ENCODE measurements around the gene ADARB2.
A peak's percentile ranks its signal among the peaks of the same experiment; 100 is the strongest.

ADARB2 gene

GRCh38 chr10:1736144-1736971, 967 bp downstream of the ADARB2 start:
- DNase-seq (ENCODE audit: low read depth in 1 of 2, low spot score in 1 of 2): no peak

GRCh38 chr10:1735562-1735961, 1.8 kb downstream of the ADARB2 start:
- no peak for DNase-seq (ENCODE audit: low read depth in 1 of 2, low spot score in 1 of 2)

DNA sequence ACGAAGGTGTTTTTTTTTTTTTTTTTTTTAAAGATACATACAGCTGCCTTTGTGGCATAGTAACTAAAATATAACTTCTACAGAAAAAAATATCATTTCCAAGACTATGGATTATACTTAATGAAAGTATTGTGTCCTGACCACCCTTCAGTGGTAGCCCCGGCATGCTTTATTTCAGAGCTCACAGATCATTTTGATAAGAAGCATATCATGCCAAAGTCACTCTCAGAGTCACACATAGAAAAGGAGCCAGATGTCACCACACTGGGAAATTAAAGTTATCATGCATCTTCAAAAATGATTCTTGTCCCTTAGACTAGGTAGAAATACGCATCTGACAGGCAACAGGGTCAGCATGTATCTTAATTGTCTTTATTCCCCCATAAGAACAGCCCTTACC, 3.0 kb downstream of the ADARB2 start:
- DNase-seq (ENCODE audit: low read depth in 1 of 2, low spot score in 1 of 2): no peak

DNA sequence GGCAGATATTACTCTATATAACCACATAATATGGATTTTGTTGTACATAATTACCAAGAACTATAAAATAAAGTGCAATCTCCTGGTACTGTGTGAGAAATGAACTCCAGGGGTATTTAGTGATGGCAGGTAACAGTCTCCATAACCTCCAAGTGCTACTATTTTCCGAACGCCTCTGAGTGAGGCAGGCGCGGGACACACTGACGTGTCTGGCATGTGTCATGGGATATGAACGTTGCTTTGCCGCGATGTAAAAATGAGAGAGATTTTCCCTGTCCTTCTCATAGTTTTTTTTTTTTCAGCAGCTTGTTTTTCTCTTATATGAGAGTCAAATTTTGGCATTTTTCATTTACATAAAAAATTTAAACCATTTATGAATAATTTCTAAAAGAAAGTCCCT, 3.6 kb downstream of the ADARB2 start:
- DNase-seq (ENCODE audit: low read depth in 1 of 2, low spot score in 1 of 2): no peak

DNA sequence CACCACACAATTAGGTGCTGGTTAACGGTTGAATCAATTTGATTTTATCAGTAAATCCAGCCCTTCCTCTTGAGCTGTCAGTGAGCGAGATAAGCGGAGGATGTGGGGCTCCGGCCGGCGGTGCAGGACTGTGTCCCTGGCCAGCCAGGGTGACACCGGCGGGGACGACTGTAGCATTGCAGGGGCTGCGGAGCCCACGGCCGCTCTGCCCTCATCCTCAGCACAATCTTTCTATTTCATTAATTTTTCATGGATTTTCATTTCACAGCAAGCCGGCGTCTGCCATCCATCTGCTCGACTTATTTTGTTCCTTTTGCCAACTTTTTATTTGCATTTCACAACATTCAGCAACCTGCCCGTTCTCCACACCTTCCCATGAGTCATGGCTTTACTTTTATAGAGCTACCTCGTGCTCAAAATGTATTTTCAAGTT, 4.7 kb downstream of the ADARB2 start:
- DNase-seq (ENCODE audit: low read depth in 1 of 2, low spot score in 1 of 2): no peak

- no peak for DNase-seq (ENCODE audit: low read depth in 1 of 2, low spot score in 1 of 2)
Measured at GRCh38 chr10:1731592-1731991, 5.7 kb downstream of the ADARB2 start.

GRCh38 chr10:1729751-1730150, 7.6 kb downstream of the ADARB2 start:
- DNase-seq (ENCODE audit: low read depth in 1 of 2, low spot score in 1 of 2): no peak

GRCh38 chr10:1726861-1727260, 10.5 kb downstream of the ADARB2 start:
- DNase-seq (ENCODE audit: low read depth in 1 of 2, low spot score in 1 of 2): no peak

DNA sequence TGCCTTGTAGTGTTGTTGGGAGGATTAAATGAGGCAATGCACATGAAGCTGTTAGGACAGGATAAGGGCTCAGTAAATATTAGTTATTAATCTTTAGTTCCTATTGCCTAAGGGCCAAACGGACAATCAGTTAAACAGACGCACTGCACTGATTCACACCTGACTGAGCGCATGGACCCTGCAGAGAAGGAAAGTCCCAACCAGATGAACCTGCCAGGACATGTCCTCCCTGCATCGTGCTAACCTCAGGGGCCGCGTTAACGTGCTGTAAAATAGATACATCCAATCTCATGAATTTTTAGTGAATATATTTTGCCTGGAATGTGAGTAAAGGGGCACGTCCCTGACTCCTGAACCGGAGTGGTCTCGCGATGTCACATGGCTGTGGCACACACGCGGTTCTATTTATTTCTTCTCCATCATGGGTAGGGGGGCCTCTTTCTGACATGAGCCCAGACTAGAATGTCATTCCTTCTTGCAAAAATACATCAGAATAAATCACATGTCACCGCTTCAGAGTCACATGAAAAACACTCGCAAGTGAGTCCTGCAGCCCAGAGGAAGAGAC, 12.3 kb downstream of the ADARB2 start:
- DNase-seq (ENCODE audit: low read depth in 1 of 2, low spot score in 1 of 2): no peak

- no peak for DNase-seq (ENCODE audit: low read depth in 1 of 2, low spot score in 1 of 2)
Measured at GRCh38 chr10:1716839-1717238, 20.5 kb downstream of the ADARB2 start.

GRCh38 chr10:1715821-1716220, 21.5 kb downstream of the ADARB2 start:
- peak in 1 of 2 donors; percentile 19 for DNase-seq (ENCODE audit: low read depth in 1 of 2, low spot score in 1 of 2)

DNA sequence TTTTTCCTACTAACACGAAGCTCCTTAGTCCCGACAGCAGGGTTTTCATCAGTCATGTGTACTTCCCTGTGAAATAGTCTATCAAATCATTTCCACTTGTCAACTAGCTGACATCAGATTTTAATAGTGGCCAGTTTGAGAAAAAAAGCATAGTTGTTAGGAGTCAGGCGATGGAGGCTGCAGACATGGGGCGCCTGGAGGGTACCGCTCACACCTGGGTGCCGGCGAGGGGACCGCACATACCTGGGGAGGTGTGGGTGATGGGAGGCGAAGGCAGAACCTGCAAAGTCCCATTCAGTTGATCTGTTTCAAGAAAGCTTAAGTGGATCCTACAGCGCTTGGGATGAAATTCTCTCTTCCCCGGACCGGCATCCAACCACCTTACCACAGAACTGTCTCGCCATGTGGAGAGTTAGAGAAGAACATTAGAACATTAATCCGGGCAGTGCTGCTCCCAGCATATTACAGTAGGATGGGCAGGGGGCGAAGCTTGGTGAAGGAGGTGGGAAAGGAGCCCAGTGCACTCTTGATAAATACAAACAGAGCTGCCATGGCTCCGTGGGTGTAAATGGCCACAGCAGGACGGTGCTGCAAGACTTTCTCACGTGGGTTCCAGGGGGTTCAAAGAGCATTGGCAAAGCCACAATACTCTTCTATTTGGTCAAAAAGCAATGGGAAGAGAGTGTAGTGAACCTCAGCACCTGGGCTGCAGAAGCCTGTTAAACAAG, 24.2 kb downstream of the ADARB2 start:
- no peak for DNase-seq (ENCODE audit: low read depth in 1 of 2, low spot score in 1 of 2)

DNA sequence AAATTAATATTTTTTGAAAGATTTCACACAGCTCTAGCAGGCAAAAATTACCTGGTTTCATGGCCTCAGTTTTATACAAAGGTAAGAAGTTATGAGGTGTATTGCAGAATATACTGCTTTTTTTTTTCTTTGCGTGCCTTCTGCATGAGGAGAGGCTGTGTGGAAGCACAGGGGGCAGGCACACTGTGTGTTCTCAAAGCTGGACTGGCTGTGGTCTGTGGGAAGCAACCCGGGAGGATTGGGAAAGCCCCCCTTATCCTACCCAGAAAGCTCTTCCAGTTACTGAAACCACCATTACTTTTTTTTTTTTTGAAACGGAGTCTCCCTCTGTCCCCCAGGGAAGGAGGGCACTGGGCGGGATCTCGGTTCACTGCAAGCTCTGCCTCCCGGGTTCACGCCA, 25.0 kb downstream of the ADARB2 start:
- DNase-seq (ENCODE audit: low read depth in 1 of 2, low spot score in 1 of 2): no peak

DNA sequence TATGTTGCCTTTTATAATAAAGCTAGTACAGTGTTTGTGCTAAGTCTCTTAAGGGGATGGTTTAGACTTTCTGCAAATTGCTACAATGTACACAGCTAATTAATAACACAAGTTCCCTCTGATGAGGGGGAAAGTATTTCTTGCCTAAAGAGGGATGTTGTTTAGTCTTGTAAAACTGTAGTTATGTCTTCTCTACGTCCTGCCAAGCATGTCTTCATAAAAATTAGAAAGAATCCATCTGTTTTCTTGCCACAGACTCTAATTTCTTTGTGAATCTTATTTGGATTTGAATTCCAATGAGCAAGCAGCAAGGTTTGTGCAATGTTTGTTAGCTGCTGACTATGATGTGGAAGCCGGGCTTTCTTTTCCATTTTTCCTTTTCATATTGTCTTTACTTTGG, 28.2 kb downstream of the ADARB2 start:
- DNase-seq (ENCODE audit: low read depth in 1 of 2, low spot score in 1 of 2): no peak

- DNase-seq (ENCODE audit: low read depth in 1 of 2, low spot score in 1 of 2): no peak
Measured at GRCh38 chr10:1708746-1709145, 28.6 kb downstream of the ADARB2 start.

DNA sequence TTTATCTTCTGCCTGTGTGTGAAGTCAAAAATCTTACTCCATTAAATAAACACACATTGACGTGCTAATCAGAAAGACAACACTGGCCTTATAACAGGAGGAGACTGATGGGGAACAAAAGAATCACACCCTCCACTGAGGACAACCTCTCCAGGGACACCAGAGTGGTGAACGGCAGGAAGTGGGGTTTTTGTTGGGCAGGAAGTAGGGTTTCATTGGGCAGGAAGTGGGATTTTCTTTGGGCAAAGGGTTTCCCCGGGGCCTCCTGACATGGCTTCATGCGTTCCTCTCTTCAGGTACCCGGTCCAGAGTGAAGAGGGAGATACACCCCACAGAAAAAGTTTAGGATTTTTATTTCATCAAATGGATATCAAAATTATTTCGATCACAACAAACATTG, 30.6 kb downstream of the ADARB2 start:
- no peak for DNase-seq (ENCODE audit: low read depth in 1 of 2, low spot score in 1 of 2)

GRCh38 chr10:1706256-1706655, 31.1 kb downstream of the ADARB2 start:
- DNase-seq (ENCODE audit: low read depth in 1 of 2, low spot score in 1 of 2): no peak

DNA sequence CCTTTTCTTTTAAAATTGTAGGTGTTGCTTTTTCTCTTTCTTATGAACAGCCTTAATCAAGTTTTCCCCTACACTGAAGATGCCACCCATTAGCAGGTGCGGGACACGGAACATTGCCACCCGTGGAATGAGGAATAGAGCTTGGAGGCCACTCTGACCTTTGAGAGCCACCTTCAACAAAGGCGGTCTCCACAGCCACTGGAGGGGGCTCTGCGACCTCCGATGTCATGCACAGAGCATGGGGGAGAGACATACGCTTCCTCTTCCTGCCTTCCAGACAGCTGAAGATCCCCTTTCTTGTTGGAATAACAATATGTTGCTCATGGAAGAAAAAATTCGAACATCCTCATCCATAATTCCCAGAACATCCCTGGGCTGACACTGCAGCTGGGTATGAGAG, 39.1 kb downstream of the ADARB2 start:
- DNase-seq (ENCODE audit: low read depth in 1 of 2, low spot score in 1 of 2): no peak

GRCh38 chr10:1696106-1696505, 41.2 kb downstream of the ADARB2 start:
- DNase-seq (ENCODE audit: low read depth in 1 of 2, low spot score in 1 of 2): no peak

- DNase-seq (ENCODE audit: low read depth in 1 of 2, low spot score in 1 of 2): no peak
Measured at GRCh38 chr10:1690086-1690485, 47.2 kb downstream of the ADARB2 start.

DNA sequence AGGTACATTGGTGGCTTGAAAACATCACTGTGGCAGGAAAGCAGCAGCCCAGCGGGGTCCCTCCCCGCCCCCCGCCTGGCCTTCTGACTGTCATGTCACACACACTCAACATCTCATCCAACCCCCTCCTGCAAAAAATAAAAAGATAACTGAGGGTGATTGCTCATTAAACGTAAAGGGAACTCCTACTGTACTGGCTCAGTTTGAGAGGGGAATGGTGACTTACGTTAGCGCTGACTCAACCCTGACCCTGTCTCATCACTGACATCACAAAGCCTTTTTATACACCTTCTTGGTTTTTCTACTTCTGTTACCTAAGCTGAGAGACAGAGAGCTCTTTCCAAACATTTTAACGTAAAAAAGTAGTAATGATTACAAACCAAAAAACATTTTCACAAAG, 48.8 kb downstream of the ADARB2 start:
- DNase-seq (ENCODE audit: low read depth in 1 of 2, low spot score in 1 of 2): no peak

DNA sequence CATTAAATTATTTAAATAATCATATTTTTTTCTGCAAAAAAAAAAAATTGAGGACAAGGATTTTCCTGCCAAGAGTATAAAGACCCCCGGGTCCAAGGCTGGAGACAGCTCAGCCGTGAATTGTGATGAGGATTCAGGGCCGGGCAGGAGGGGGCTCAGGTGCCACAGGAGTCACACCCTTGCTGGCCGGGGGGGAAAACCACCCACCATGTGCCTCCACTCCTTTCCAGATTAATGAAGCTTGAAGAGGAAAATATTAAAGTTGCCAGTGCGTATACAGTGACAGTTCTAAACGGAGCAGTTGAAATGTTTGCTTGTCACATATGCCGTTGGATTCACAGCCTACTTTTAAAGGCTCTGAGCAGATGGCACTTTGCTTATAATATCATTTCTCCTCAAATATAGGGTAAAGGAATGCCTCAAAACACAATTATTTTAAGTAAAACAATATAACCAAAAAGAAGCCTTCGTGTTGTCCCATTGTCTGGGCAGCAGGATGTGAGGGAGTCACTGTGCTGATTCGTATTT, 49.6 kb downstream of the ADARB2 start:
- no peak for DNase-seq (ENCODE audit: low read depth in 1 of 2, low spot score in 1 of 2)

Measured in activated CD4-positive, alpha-beta T cell treated with anti-CD3 and anti-CD28 coated beads, Interleukin-2, amount 50 U/mL, for 24 hours (primary cell).